Upper lobe of left lung (tissue), 4 donors: Measurements from ENCODE around the gene ZFHX3.

Experiments used
- POLR2AphosphoS5 ChIP-seq, 2 donors: sonication (generic); formaldehyde crosslinking; IDR thresholded peaks; one replicate each; pipeline ENCODE4 v1.5.1; 2017; ENCODE audit warnings: antibody characterized with exemption in 2 of 2
- TF ChIP-seq, protein P1 (sequence below), 6 experiments: fragments of 450-650 bp in 4 of 6; fragments of 200-600 bp in 2 of 6; sonication (generic) in 2 of 6; IDR thresholded peaks; one replicate each; pipeline ENCODE4 v1.5.1; 2016 to 2019; ENCODE audit warnings: antibody characterized with exemption in 6 of 6

DNA sequence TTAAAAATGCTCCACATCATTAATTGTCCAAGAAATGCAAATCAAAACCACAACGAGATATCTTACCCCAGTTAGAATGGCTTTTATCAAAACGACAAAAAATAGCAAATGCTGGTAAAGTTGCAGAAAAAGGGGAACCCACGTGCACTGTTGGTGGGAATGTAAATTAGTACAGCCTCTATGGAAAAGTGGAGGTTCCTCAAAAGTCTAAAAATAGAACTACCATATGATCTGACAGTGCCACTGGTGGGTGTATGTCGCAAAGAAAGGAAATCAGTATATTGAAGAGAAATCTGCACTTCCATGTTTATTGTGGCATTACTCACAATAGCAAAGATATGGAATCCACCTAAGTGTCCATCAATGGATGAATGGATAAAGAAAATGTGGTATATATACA is 38.2 kb upstream of the ZFHX3 start:
- TF ChIP-seq, protein P1, sequence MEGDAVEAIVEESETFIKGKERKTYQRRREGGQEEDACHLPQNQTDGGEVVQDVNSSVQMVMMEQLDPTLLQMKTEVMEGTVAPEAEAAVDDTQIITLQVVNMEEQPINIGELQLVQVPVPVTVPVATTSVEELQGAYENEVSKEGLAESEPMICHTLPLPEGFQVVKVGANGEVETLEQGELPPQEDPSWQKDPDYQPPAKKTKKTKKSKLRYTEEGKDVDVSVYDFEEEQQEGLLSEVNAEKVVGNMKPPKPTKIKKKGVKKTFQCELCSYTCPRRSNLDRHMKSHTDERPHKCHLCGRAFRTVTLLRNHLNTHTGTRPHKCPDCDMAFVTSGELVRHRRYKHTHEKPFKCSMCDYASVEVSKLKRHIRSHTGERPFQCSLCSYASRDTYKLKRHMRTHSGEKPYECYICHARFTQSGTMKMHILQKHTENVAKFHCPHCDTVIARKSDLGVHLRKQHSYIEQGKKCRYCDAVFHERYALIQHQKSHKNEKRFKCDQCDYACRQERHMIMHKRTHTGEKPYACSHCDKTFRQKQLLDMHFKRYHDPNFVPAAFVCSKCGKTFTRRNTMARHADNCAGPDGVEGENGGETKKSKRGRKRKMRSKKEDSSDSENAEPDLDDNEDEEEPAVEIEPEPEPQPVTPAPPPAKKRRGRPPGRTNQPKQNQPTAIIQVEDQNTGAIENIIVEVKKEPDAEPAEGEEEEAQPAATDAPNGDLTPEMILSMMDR (IDR thresholded peaks at IDR 0.05), result no peak
- TF ChIP-seq POLR2AphosphoS5 (IDR thresholded peaks at IDR 0.05), result no peak
